ENCODE results near the gene DHRSX. TPM values are rescaled to one million over a fixed set of nuclear protein-coding genes. Genes with fewer than 3 reads are reported as not detected.

Gene DHRSX
- total and polyA plus RNA-seq, 4 experiments from 2014 or later: 12.1 to 23.5 (median 16.5) TPM

DNA sequence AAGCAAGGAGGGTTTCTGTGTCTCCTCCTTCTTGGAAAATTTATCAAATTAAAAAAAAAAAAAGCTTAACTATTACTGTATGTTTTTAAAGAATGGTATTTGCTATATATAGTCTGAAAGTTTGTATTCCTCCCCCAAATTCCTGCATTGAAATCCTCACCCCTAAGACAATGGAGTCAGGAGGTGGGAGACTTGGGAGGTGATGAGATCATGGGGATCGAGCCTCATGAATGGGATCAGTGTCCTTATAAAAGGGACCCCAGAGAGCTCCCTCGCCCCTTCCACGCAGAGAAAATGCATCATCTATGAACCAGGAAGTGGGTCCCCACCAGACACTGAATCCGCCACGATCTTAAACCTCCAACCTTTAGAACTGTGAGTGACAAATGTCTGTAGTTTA, 50.1 kb downstream of the DHRSX start:
- Mint-ChIP-seq H3K27me3 (no peaks in the 10 kb centered on the region), H3K4me3 (no peak overlapping the region), H3K36me3 (peaks cover 18 to 44% of the 10 kb centered on the region in 2 donors), H3K9me3 (peaks cover 0 to 4% (median 0%) of the 10 kb centered on the region in 8 donors), H3K27ac (no peak overlapping the region), H3K4me1 (peaks cover 0 to 13% (median 0%) of the 10 kb centered on the region in 4 donors)
- Histone ChIP-seq H3K4me1 (ENCODE audit: insufficient read depth, low read length) (no peaks in the 10 kb centered on the region), H3K27ac (ENCODE audit: low read depth, low read length) (no peak overlapping the region), H3K27me3 (ENCODE audit: insufficient read depth, low read length) (no peaks in the 10 kb centered on the region), H3K4me3 (ENCODE audit: low read length in 2 of 2) (no peak overlapping the region), H3K9me3 (ENCODE audit: control insufficient read depth in 1 of 2, low read length in 2 of 2) (no peaks in the 10 kb centered on the region), H3K36me3 (ENCODE audit: insufficient read depth, low read length) (peaks cover 3% of the 10 kb centered on the region)
- DNase-seq: no peak
- POLR2A ChIA-PET (ENCODE audit: partially characterized antibody): no interaction called here
- intact Hi-C loops (cut with micrococcal nuclease): no loop called here
- CTCF ChIA-PET (ENCODE audit: partially characterized antibody): no interaction called here

DNA sequence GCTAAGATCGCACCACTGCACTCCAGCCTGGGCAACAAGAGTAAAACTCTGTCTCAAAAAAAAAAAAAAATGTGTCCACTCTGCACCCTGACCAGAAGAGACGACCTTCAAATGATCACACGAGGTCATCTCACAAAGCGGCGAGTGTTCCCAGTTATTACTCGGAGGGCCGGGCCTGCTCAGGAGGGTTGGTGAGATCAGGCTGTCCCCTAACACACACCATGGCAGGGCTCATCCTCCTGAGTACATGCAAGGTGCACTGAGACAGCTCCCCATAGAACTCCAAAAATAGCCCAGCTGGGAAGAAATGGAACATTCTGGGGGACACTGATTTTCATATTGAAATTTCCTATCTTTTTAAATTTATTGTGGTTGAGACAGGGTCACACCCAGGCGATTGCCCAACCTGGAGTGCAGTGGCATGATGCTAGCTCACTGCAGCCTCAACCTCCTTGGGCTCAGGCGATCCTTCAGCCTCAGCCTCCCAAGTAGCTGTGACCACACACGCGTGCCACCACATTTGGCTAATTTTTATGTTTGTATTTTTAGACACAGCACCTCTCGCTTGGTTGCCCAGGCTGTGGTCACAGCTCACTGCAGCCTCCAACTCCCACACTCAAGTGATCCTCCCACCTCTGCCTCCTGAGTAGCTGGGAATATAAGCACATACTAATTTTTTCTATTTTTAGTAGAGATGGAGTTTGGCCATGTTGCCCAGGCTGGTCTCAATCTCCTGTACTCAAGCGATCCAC, 51.5 kb downstream of the DHRSX start:
- Mint-ChIP-seq H3K9me3 (peaks cover 0 to 4% (median 0%) of the 10 kb centered on the region in 8 donors), H3K27ac (no peak overlapping the region), H3K27me3 (no peaks in the 10 kb centered on the region), H3K36me3 (peaks cover 16 to 34% of the 10 kb centered on the region in 2 donors), H3K4me3 (no peak overlapping the region), H3K4me1 (peaks cover 0 to 13% (median 0%) of the 10 kb centered on the region in 4 donors)
- intact Hi-C loops (cut with micrococcal nuclease): no loop called here
- no peaks in the 10 kb centered on the region for H3K27me3 ChIP-seq (ENCODE audit: insufficient read depth, low read length)
- ChIA-PET CTCF (ENCODE audit: partially characterized antibody) (no interaction called here), POLR2A (ENCODE audit: partially characterized antibody) (no interaction called here)
- H3K36me3 ChIP-seq (ENCODE audit: insufficient read depth, low read length): peaks cover 3% of the 10 kb centered on the region
- DNase-seq: no peak
- H3K9me3 ChIP-seq (ENCODE audit: control insufficient read depth in 1 of 2, low read length in 2 of 2): no peaks in the 10 kb centered on the region
- H3K27ac ChIP-seq (ENCODE audit: low read depth, low read length): no peak overlapping the region
- no peak overlapping the region for H3K4me3 ChIP-seq (ENCODE audit: low read length in 2 of 2)
- no peaks in the 10 kb centered on the region for H3K4me1 ChIP-seq (ENCODE audit: insufficient read depth, low read length)

DNA sequence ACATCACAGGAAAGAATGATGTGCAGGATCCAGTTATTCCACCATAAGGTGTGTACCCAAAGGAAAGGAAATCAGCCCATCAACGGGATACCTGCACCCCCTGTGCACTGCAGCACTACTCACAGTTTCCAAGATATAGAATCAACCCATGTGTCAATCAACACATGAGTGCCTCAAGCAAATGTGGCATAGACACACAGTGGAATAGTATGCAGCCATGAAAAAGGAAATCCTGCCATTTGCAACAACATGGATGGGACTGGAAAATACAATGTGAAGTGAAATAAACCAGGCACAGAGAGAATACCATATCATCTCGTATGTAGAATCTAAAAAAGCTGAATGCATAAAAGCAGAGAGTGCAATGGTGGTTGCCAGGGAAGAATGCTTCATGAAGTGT, 53.3 kb downstream of the DHRSX start:
- Mint-ChIP-seq H3K27ac (no peak overlapping the region), H3K36me3 (peaks cover 10 to 32% of the 10 kb centered on the region in 2 donors), H3K4me1 (peaks cover 0 to 9% (median under 1%) of the 10 kb centered on the region in 4 donors), H3K27me3 (no peaks in the 10 kb centered on the region), H3K9me3 (peaks cover 0 to 2% (median 0%) of the 10 kb centered on the region in 8 donors), H3K4me3 (no peak overlapping the region)
- H3K4me1 ChIP-seq (ENCODE audit: insufficient read depth, low read length): no peaks in the 10 kb centered on the region
- H3K27me3 ChIP-seq (ENCODE audit: insufficient read depth, low read length): no peaks in the 10 kb centered on the region
- intact Hi-C loops (cut with micrococcal nuclease): no loop called here
- H3K27ac ChIP-seq (ENCODE audit: low read depth, low read length): no peak overlapping the region
- no peaks in the 10 kb centered on the region for H3K9me3 ChIP-seq (ENCODE audit: control insufficient read depth in 1 of 2, low read length in 2 of 2)
- ChIA-PET CTCF (ENCODE audit: partially characterized antibody) (no interaction called here), POLR2A (ENCODE audit: partially characterized antibody) (no interaction called here)
- no peak for DNase-seq
- H3K36me3 ChIP-seq (ENCODE audit: insufficient read depth, low read length): peaks cover 3% of the 10 kb centered on the region
- no peak overlapping the region for H3K4me3 ChIP-seq (ENCODE audit: low read length in 2 of 2)

DNA sequence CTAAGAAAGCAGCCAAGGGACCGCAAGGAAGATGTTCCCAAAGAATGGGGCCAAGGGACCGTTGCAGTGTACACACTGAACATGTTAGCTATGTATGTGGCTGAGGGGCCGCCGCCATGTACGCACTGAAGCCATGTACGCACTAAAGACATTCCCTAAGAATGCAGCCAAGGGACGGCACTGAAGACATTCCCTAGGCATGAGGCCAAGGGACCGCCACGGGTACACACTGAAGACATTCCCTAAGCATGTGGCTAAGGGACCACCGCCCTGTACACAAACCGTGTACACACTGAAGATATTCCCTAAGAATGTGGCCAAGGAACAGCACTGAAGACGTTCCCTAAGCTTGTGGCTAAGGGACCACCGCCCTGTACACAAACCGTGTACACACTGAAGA, 54.0 kb downstream of the DHRSX start:
- no peak for DNase-seq
- H3K36me3 ChIP-seq (ENCODE audit: insufficient read depth, low read length): peaks cover 3% of the 10 kb centered on the region
- POLR2A ChIA-PET (ENCODE audit: partially characterized antibody): no interaction called here
- H3K4me1 ChIP-seq (ENCODE audit: insufficient read depth, low read length): no peaks in the 10 kb centered on the region
- H3K9me3 ChIP-seq (ENCODE audit: control insufficient read depth in 1 of 2, low read length in 2 of 2): no peaks in the 10 kb centered on the region
- Mint-ChIP-seq H3K36me3 (peaks cover 7 to 29% of the 10 kb centered on the region in 2 donors), H3K4me1 (peaks cover 0 to 7% (median under 1%) of the 10 kb centered on the region in 4 donors), H3K27ac (no peak overlapping the region), H3K4me3 (no peak overlapping the region), H3K27me3 (no peaks in the 10 kb centered on the region), H3K9me3 (peaks cover 0 to 2% (median 0%) of the 10 kb centered on the region in 8 donors)
- intact Hi-C loops (cut with micrococcal nuclease): no loop called here
- no peak overlapping the region for H3K4me3 ChIP-seq (ENCODE audit: low read length in 2 of 2)
- no peaks in the 10 kb centered on the region for H3K27me3 ChIP-seq (ENCODE audit: insufficient read depth, low read length)
- no peak overlapping the region for H3K27ac ChIP-seq (ENCODE audit: low read depth, low read length)
- CTCF ChIA-PET (ENCODE audit: partially characterized antibody): no interaction called here

DNA sequence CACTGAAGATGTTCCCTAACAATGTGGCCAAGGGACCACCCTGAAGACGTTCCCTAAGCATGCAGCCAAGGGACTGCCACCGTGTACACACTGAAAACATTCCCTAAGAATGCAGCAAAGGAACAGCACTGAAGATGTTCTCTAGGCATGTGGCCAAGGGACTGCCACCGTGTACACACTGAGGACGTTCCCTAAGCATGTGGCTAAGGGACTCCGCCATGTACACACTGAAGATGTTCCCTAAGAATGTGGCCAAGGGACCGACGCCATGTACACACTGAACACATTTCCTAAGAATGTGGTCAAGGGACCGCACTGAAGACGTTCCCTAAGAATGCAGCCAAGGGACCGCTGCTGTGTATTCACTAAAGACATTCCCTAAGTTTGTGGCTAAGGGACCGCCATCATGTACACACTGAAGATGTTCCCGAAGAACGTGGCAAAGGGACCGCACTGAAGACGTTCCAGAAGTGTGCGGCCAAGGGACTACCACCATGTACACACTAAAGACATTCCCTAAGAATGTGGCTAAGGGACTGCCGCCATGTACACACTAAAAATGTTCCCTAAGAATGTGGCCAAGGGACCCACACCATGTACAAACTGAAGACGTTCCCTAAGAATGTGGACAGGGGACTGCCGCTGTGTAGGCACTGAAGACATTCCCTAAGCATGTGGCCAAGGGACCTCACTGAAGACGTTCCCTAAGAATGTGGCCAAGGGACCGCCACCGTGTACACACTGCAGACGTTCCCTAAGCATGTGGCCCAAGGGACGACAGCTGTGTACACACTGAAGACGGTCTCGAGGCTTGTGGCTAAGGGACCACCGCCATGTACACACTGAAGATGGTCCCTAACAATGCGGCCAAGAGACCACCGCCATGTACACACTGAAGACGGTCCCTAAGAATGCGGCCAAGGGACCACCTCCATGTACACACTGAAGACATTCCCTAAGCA, 54.8 kb downstream of the DHRSX start:
- no peaks in the 10 kb centered on the region for H3K4me1 ChIP-seq (ENCODE audit: insufficient read depth, low read length)
- Mint-ChIP-seq H3K4me1 (peaks cover 0 to 3% (median 1%) of the 10 kb centered on the region in 4 donors), H3K9me3 (peaks cover 0 to 2% (median 0%) of the 10 kb centered on the region in 8 donors), H3K27ac (no peak overlapping the region), H3K36me3 (peaks cover 9 to 26% of the 10 kb centered on the region in 2 donors), H3K4me3 (no peak overlapping the region), H3K27me3 (no peaks in the 10 kb centered on the region)
- ChIA-PET CTCF (ENCODE audit: partially characterized antibody) (no interaction called here), POLR2A (ENCODE audit: partially characterized antibody) (no interaction called here)
- intact Hi-C loops (cut with micrococcal nuclease): no loop called here
- no peak overlapping the region for H3K27ac ChIP-seq (ENCODE audit: low read depth, low read length)
- no peak for DNase-seq
- no peaks in the 10 kb centered on the region for H3K9me3 ChIP-seq (ENCODE audit: control insufficient read depth in 1 of 2, low read length in 2 of 2)
- peaks cover 3% of the 10 kb centered on the region for H3K36me3 ChIP-seq (ENCODE audit: insufficient read depth, low read length)
- no peaks in the 10 kb centered on the region for H3K27me3 ChIP-seq (ENCODE audit: insufficient read depth, low read length)
- no peak overlapping the region for H3K4me3 ChIP-seq (ENCODE audit: low read length in 2 of 2)

DNA sequence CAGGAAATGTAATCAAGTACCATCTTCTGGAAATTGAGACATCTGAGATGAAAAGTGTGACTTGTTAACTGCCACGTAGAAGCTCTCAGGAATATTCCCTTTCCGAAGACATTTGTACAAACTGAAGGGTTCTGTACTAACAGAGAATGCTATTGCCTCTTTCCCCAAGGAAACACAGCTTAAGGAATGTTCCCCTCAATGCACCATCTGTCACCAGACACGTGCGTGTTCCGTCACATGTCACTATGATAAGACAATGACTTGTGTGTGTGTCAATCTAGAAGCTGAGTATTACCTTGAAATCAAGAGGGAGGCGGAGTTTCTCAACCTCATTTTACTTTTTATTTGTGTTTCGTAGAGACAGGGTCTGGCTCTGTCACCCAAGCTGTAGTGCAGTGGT, 58.1 kb downstream of the DHRSX start:
- peaks cover 29 to 40% of the 10 kb centered on the region in 2 donors for H3K36me3 Mint-ChIP-seq

DNA sequence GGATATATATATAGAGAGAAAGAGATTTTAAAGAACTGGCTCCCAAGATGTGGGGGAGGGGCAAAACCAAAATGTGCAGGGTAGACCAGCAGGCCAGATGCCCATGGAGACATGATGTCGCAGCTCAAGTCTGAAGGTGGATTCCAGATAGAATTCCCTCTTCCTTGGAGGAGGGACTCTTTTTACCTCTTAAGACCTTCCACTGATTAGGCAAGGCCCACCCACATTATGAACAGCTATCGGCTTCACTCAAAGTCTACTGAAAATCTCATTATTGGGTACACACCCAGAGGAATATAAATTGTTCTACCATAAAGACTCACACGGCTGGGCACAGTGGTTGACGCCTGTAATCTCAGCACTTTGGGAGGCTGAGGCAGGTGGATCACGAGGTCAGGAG, 59.3 kb downstream of the DHRSX start:
- H3K27ac ChIP-seq (ENCODE audit: low read depth, low read length): no peak overlapping the region
- CTCF ChIA-PET (ENCODE audit: partially characterized antibody): no interaction called here
- Mint-ChIP-seq H3K27me3 (no peaks in the 10 kb centered on the region), H3K4me3 (no peak overlapping the region), H3K4me1 (peaks cover 0 to 8% (median 2%) of the 10 kb centered on the region in 4 donors), H3K36me3 (peaks cover 32 to 34% of the 10 kb centered on the region in 2 donors), H3K27ac (no peak overlapping the region), H3K9me3 (no peaks in the 10 kb centered on the region)
- no peak for DNase-seq
- no peaks in the 10 kb centered on the region for H3K9me3 ChIP-seq (ENCODE audit: control insufficient read depth in 1 of 2, low read length in 2 of 2)
- intact Hi-C loops (cut with micrococcal nuclease): no loop called here
- POLR2A ChIA-PET (ENCODE audit: partially characterized antibody): no interaction called here
- no peak overlapping the region for H3K4me3 ChIP-seq (ENCODE audit: low read length in 2 of 2)
- H3K27me3 ChIP-seq (ENCODE audit: insufficient read depth, low read length): no peaks in the 10 kb centered on the region
- no peaks in the 10 kb centered on the region for H3K4me1 ChIP-seq (ENCODE audit: insufficient read depth, low read length)
- H3K36me3 ChIP-seq (ENCODE audit: insufficient read depth, low read length): no peaks in the 10 kb centered on the region

More for the DNA sequence above, 58.1 kb downstream of the DHRSX start:
- H3K27ac ChIP-seq (ENCODE audit: low read depth, low read length): no peak overlapping the region
- H3K27ac Mint-ChIP-seq: no peak overlapping the region
- peaks cover 3% of the 10 kb centered on the region for H3K36me3 ChIP-seq (ENCODE audit: insufficient read depth, low read length)
- H3K4me3 Mint-ChIP-seq: no peak overlapping the region
- no peak for DNase-seq
- H3K27me3 ChIP-seq (ENCODE audit: insufficient read depth, low read length): no peaks in the 10 kb centered on the region
- ChIA-PET POLR2A (ENCODE audit: partially characterized antibody) (no interaction called here), CTCF (ENCODE audit: partially characterized antibody) (no interaction called here)
- H3K4me1 ChIP-seq (ENCODE audit: insufficient read depth, low read length): no peaks in the 10 kb centered on the region
- no peak overlapping the region for H3K4me3 ChIP-seq (ENCODE audit: low read length in 2 of 2)
- intact Hi-C loops (cut with micrococcal nuclease): no loop called here
- no peaks in the 10 kb centered on the region for H3K27me3 Mint-ChIP-seq
- peaks cover 0 to 8% (median 2%) of the 10 kb centered on the region in 4 donors for H3K4me1 Mint-ChIP-seq
- H3K9me3 ChIP-seq (ENCODE audit: control insufficient read depth in 1 of 2, low read length in 2 of 2): no peaks in the 10 kb centered on the region
- H3K9me3 Mint-ChIP-seq: peaks cover 0 to 2% (median 0%) of the 10 kb centered on the region in 8 donors

All from CD4-positive, alpha-beta memory T cell (primary cell).